GM12878 (cell line): ENCODE results near the gene ERI2. TPM values are rescaled to one million over a fixed set of nuclear protein-coding genes. Genes with fewer than 3 reads are reported as not detected.

Experiments used
- ATAC-seq: fragments of 200-7000 bp; cut with Tn5 transposase; 3 replicates; pipeline ENCODE4 v1.9.1; 2020; ENCODE audit warnings: mild to moderate bottlenecking, moderate library complexity
- Bru-seq: library from RNA; stranded (reverse); fragments of 400-500 nt; gene quantifications from one replicate; lab custom pipeline; 2021; lab: Mats Ljungman, UMichigan
- BruChase-seq, 2 experiments: library from RNA; stranded (reverse); fragments of 400-500 nt; gene quantifications; one replicate each; lab custom pipeline; 2021; lab: Mats Ljungman, UMichigan
- BruUV-seq: library from RNA; stranded (reverse); fragments of 400-500 nt; replicated peaks from 2 replicates; lab custom pipeline; 2021; lab: Mats Ljungman, UMichigan
- CTCF ChIA-PET: fragments of 300-600 bp; sonication (Branson Sonifier 250); formaldehyde crosslinking; extraction: SDS; loops from one replicate; lab custom pipeline; 2021; ENCODE audit warnings: inconsistent platforms; lab: Yijun Ruan, JAX
- POLR2A ChIA-PET: fragments of 350-600 bp; formaldehyde crosslinking; extraction: SDS; loops from one replicate; lab custom pipeline; 2021; ENCODE audit warnings: inconsistent platforms; lab: Charles Lee
- RAD21 ChIA-PET: fragments of 300-600 bp; sonication (Branson Sonifier 250); formaldehyde crosslinking; loops from one replicate; lab custom pipeline; 2023; ENCODE audit warnings: antibody characterized with exemption; ENCODE audit not compliant: unreplicated experiment; lab: Charles Lee
- SMC1A ChIA-PET: fragments of 300-600 bp; sonication (Branson Sonifier 250); formaldehyde crosslinking; loops from one replicate; lab custom pipeline; 2023; ENCODE audit not compliant: unreplicated experiment, uncharacterized antibody; lab: Charles Lee
- DNase-seq: peaks from one replicate; pipeline ENCODE4 v3.0.0-alpha.2; 2011; ENCODE audit warnings: low read depth, low spot score
- FAIRE-seq: peaks from 3 replicates; lab custom pipeline; 2011; peaks lifted over from hg19 to GRCh38; lab: Jason Lieb, UNC
- H2AFZ ChIP-seq: 2 replicates; pipeline ENCODE4 v1.6.0; 2011; ENCODE audit warnings: low read depth, low read length, control low read depth; ENCODE audit not compliant: control insufficient read depth
- H3K27ac ChIP-seq: 2 replicates; pipeline ENCODE4 v1.5.1; 2011; ENCODE audit warnings: control low read depth; ENCODE audit not compliant: control insufficient read depth, insufficient read depth
- H3K27me3 ChIP-seq, 2 experiments: replicated peaks in 1 of 2; 2 replicates each; pipeline versions ENCODE4 v1.6.0 to v1.6.1; 2011; ENCODE audit warnings: low read length in 1 of 2; ENCODE audit not compliant: control insufficient read depth in 2 of 2, insufficient read depth in 2 of 2
- H3K36me3 ChIP-seq, 2 experiments: 2 replicates each; pipeline ENCODE4 v1.5.1; 2011; ENCODE audit warnings: low read length in 1 of 2; ENCODE audit not compliant: control insufficient read depth in 2 of 2, insufficient read depth in 2 of 2
- H3K4me1 ChIP-seq: 2 replicates; pipeline ENCODE4 v1.6.1; 2011; ENCODE audit warnings: mild to moderate bottlenecking, low read length, moderate library complexity, mixed read lengths; ENCODE audit not compliant: control insufficient read depth, insufficient read depth
- H3K4me2 ChIP-seq: 2 replicates; pipeline ENCODE4 v1.6.0; 2011; ENCODE audit warnings: control low read depth; ENCODE audit not compliant: control insufficient read depth, insufficient read depth
- H3K4me3 ChIP-seq: fragments of 200-600 bp; sonication (generic); 2 replicates; pipeline ENCODE4 v1.5.1; 2016
- H3K79me2 ChIP-seq: 2 replicates; pipeline ENCODE4 v1.6.0; 2011; ENCODE audit warnings: low read length; ENCODE audit not compliant: control insufficient read depth, insufficient read depth
- H3K9ac ChIP-seq: 2 replicates; pipeline ENCODE4 v1.8.0; 2011; ENCODE audit warnings: low read length, control low read depth, mixed read lengths; ENCODE audit not compliant: control insufficient read depth, insufficient read depth
- H3K9me3 ChIP-seq: replicated peaks from 3 replicates; pipeline ENCODE4 v1.5.1; 2011; ENCODE audit warnings: mild to moderate bottlenecking, low read length; ENCODE audit not compliant: control insufficient read depth, insufficient read depth
- H4K20me1 ChIP-seq: 2 replicates; pipeline ENCODE4 v1.6.0; 2011; ENCODE audit not compliant: control insufficient read depth, insufficient read depth
- BRCA1 ChIP-seq: IDR thresholded peaks from 2 replicates; pipeline ENCODE4 v1.6.1; 2011; ENCODE audit warnings: low read depth, low read length, improper control_type of control experiment
- CHD4 ChIP-seq: fragments of 200-600 bp; sonication (generic); IDR thresholded peaks from 2 replicates; pipeline ENCODE4 v1.6.1; 2016; ENCODE audit warnings: mild to moderate bottlenecking
- FOS ChIP-seq: IDR thresholded peaks from 3 replicates; pipeline ENCODE4 v1.6.1; 2011; ENCODE audit warnings: borderline replicate concordance; ENCODE audit not compliant: insufficient read length; ENCODE audit errors: extremely low read depth
- WGBS: methylation state at CpG from one replicate; pipeline ENCODE4 v1.1.6; 2016; ENCODE audit warnings: low lambda C conversion rate; ENCODE audit not compliant: insufficient replicate concordance, insufficient coverage; ENCODE audit errors: missing lambda C conversion rate; 5-methylcytosine and 5-hydroxymethylcytosine counted together
- in situ Hi-C: fragments of 300-500 bp; cut with MboI; formaldehyde crosslinking; loops from 9 replicates; pipeline ENCODE4 v1.14.3; 2018; ENCODE audit warnings: mixed read lengths
- intact Hi-C: fragments of 100-400 bp; cut with micrococcal nuclease; formaldehyde crosslinking; loops from one replicate; pipeline ENCODE4 v1.14.2; 2022; ENCODE audit not compliant: unreplicated experiment
- long read RNA-seq, 2 experiments: library from polyadenylated mRNA; unstranded; transcript quantifications; one replicate each; pipeline ENCODE4 v2.0.0, GENCODE V29; 2019 to 2020
- polyA minus RNA-seq, 3 experiments: library from RNA; depleted of rRNA, polyadenylated mRNA; stranded (reverse); fragments of >200 nt; gene quantifications; 2 replicates each; pipeline ENCODE4 v1.2.3, GENCODE V29; 2011
- polyA plus RNA-seq, 11 experiments: library from polyadenylated mRNA; depleted of rRNA in 4 of 11; unstranded in 6 of 11; stranded (reverse) in 5 of 11; fragments of >200 nt; fragmentation: Nextera tagmentation in 4 of 11; fragmentation: Illumina TruSeq in 1 of 11; extraction: Ambion mirVana in 4 of 11; extraction: Trizol in 1 of 11; gene quantifications; 1 replicate in 1 of 11; 2 replicates in 10 of 11; pipeline versions ENCODE4 v1.2.1 to v1.2.3, GENCODE V29; 2011 to 2016; ENCODE audit warnings: inconsistent platforms in 2 of 11, missing spikeins in 2 of 11, low read depth in 1 of 11
- total RNA-seq, 4 experiments: library from RNA; depleted of rRNA in 3 of 4; stranded (reverse); fragments of >200 nt in 3 of 4; fragmentation: Illumina TruSeq in 1 of 4; extraction: Trizol in 1 of 4; gene quantifications; 2 replicates each; pipeline versions ENCODE4 v1.2.1 to v1.2.3, GENCODE V29; 2013 to 2021
- TF ChIP-seq, protein P1 (sequence below): IDR thresholded peaks from 2 replicates; pipeline ENCODE4 v1.6.1; 2012; ENCODE audit warnings: low read depth, low read length, improper control_type of control experiment
- TF ChIP-seq, protein P2 (sequence below): fragments of 450-650 bp; IDR thresholded peaks from 2 replicates; pipeline ENCODE4 v1.6.1; 2017; ENCODE audit warnings: mild to moderate bottlenecking
- TF ChIP-seq, protein P3 (sequence below): fragments of 450-650 bp; IDR thresholded peaks from 2 replicates; pipeline ENCODE4 v1.6.1; 2017; ENCODE audit warnings: borderline replicate concordance
- TF ChIP-seq, protein P4 (sequence below): fragments of 450-650 bp; IDR thresholded peaks from 2 replicates; pipeline ENCODE4 v1.6.1; 2016; ENCODE audit warnings: mild to moderate bottlenecking
- TF ChIP-seq, protein P5 (sequence below): IDR thresholded peaks from 2 replicates; pipeline ENCODE4 v1.6.1; 2011; ENCODE audit warnings: low read depth, mild to moderate bottlenecking, low read length, moderate library complexity, borderline replicate concordance; ENCODE audit errors: extremely low read depth

Gene ERI2, protein sequence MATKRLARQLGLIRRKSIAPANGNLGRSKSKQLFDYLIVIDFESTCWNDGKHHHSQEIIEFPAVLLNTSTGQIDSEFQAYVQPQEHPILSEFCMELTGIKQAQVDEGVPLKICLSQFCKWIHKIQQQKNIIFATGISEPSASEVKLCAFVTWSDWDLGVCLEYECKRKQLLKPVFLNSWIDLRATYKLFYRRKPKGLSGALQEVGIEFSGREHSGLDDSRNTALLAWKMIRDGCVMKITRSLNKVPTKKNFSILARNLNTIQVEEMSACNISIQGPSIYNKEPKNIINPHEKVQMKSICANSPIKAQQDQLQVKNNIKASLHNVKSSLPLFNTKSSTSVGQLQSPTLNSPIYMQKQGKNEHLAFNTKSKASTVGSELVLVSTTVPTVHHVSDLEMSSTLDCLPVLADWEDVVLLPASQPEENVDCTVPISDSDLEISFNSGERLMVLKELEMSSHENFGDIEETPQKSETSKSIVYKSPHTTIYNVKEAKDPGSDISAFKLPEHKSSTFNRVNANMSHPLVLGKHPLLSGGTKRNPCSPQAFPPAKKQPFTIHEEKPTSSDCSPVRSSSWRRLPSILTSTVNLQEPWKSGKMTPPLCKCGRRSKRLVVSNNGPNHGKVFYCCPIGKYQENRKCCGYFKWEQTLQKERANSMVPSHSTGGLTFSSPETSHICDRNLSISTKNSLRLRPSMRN
- 47.9 and 50.3 TPM in 2 replicates for total RNA-seq (2013; cell fraction: nucleolus; rRNA removed)
- total RNA-seq (2014; rRNA removed) (20.3 and 24.4 TPM in 2 replicates), total RNA-seq (2014; rRNA removed; fragmentation: Illumina TruSeq; extraction: Trizol) (19.9 and 24.4 TPM in 2 replicates), total RNA-seq (2021) (17.4 and 18.5 TPM in 2 replicates), polyA plus RNA-seq (2011; rRNA removed) (29.9 and 40.7 TPM in 2 replicates), polyA plus RNA-seq (2014; fragmentation: Illumina TruSeq; extraction: Trizol) (17.5 and 21.2 TPM in 2 replicates), polyA plus RNA-seq (2014; fragmentation: Nextera tagmentation; extraction: Ambion mirVana) (1 to 10 TPM; 7.7 to 7.8 TPM), polyA plus RNA-seq (2014; rRNA removed) (12.0 and 16.1 TPM in 2 replicates), polyA plus RNA-seq (2016; fragmentation: Nextera tagmentation; extraction: Ambion mirVana) (10 to 100 TPM; 34.4 to 35.5 TPM), polyA minus RNA-seq (2011; rRNA and poly(A)+ RNA removed) (9.1 and 13.6 TPM in 2 replicates), Bru-seq, nascent RNA (percentile 48 among the genes with signal in this experiment), BruChase-seq, experiment 1, labeled RNA remaining after a 6-hour chase (percentile 51 among the genes with signal in this experiment), BruChase-seq, experiment 2, labeled RNA remaining after a 2-hour chase (percentile 55 among the genes with signal in this experiment)
- 4.0 TPM for polyA plus RNA-seq (2011; ENCODE audit: low read depth)
- polyA plus RNA-seq (2011; cell fraction: cytosol; rRNA removed) = 8.5 and 8.8 TPM in 2 replicates
- 36.5 and 55.4 TPM in 2 replicates for polyA plus RNA-seq (2011; cell fraction: nucleus; rRNA removed)
- 5.6 and 9.0 TPM in 2 replicates for polyA plus RNA-seq (2012)
- 4.4 and 6.2 TPM in 2 replicates for polyA minus RNA-seq (2011; cell fraction: cytosol; rRNA and poly(A)+ RNA removed)
- polyA minus RNA-seq (2011; cell fraction: nucleus; rRNA and poly(A)+ RNA removed) = 16.3 and 24.5 TPM in 2 replicates
- long read RNA-seq, experiment 1, partial matches to known transcripts = 3 of 12 reads
- long read RNA-seq, experiment 1, other reads (novel, unspliced or antisense) = 3 of 12 reads
- long read RNA-seq, experiment 2, transcript ERI2-215 (9 exons, 2,646 nt) = major isoform, 29 of 82 reads
- long read RNA-seq, experiment 2, partial matches to known transcripts = 11 of 82 reads
- long read RNA-seq, experiment 2, other reads (novel, unspliced or antisense) = 32 of 82 reads

DNA sequence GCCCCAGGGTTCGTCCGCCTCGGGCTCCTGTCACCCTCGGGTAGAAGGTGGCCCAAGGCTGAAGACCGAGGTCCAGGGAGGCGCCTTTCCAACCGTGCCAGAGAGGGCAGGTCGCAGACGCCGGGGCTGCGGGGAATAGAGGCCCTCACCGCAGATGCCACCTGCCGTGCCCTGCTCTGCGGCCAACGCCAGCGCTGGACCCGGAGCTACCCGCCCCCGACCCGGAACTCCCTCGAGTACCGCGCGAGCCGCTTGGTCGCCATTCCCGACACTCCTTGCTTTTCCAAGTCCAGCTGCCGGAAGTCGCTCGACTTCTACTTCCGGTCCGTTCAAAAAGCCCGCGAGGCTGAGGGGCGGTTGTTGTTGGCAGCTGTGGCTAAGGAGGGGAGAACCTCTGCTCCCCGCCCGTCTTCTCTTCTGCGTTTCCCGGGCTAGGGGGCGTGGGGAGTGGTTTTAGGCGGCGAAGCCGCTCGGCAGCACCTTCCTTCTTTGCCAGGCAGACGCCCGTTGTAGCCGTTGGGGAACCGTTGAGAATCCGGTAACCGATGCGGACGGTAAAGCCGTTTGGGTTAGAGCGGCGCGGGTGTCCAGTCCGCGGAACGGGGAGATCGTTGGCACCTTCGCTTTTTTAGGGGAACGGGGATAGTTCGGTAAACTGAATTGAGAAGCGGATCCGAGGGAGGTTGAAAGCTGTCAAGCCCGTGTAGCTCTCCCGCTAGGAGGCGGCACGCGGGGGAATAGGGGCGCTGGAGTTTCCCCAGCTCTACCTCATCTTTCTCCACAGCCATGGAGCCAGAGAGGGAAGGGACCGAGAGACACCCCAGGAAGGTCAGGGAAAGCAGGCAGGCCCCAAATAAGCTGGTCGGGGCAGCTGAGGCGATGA, at the start of gene ERI2, which contains the start of gene REXO5:
Gene ERI2, minus strand, starts transcription at position 305 of the 883 bp plus-strand sequence. Its CDS starts 42 bp downstream, at position 263.
Gene REXO5, plus strand, starts transcription at position 360 of the 883 bp plus-strand sequence. Its CDS starts 427 bp downstream, at position 787.
- Histone ChIP-seq H3K27ac (peak within 1 kb of the TSS; percentile 94), H4K20me1 (no peaks in the 10 kb centered on the region), H3K4me2 (peak within 1 kb of the TSS; percentile 85), H3K4me1 (peaks cover 7% of the 10 kb centered on the region), H3K9me3 (no peaks in the 10 kb centered on the region), H2AFZ (peak within 1 kb of the TSS; percentile 95), H3K9ac (peak within 1 kb of the TSS; percentile 99), H3K79me2 (peaks cover 17% of the 10 kb centered on the region), H3K27me3 (no peaks in the 10 kb centered on the region), H3K36me3 (no peaks in the 10 kb centered on the region), H3K4me3 (peak within 1 kb of the TSS; percentile 88)
- RAD21 ChIA-PET = interaction anchor here (0.7 to 1.8 kb wide), 6 partner anchors 37 to 785 kb away, joined by 3 to 11 read pairs (median 4); partner anchors contain the start of genes DCUN1D3 and LYRM1
- under 1% methylated on average over 74 of the region's 74 CpGs for WGBS
- in situ Hi-C loops (no loop called here), intact Hi-C loops (loop anchor here (2.0 to 5.0 kb wide), 3 partner anchors 41 to 94 kb away; partner anchors contain the start of genes DCUN1D3, LYRM1 and THUMPD1)
- POLR2A ChIA-PET = interaction anchor here (1.0 to 1.7 kb wide), 4 partner anchors 10 to 137 kb away, joined by 3 to 6 read pairs (median 4); no protein-coding TSS in a partner anchor
- CTCF ChIA-PET = interaction anchor here (0.6 to 1.7 kb wide), 14 partner anchors 9 to 277 kb away, joined by 3 to 13 read pairs (median 4); partner anchors contain the start of genes DCUN1D3 and LYRM1
- SMC1A ChIA-PET = interaction anchor here (0.7 to 1.6 kb wide), 9 partner anchors 10 to 278 kb away, joined by 3 to 7 read pairs (median 3); partner anchors contain the start of gene THUMPD1
- ATAC-seq (peak; percentile 92), DNase-seq (peak; percentile 59), FAIRE-seq (peak; percentile 84)
- BruUV-seq = TSS peak; percentile 96
- TF ChIP-seq, protein P1, sequence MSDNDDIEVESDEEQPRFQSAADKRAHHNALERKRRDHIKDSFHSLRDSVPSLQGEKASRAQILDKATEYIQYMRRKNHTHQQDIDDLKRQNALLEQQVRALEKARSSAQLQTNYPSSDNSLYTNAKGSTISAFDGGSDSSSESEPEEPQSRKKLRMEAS = peak; percentile 31
- TF ChIP-seq, protein P2, sequence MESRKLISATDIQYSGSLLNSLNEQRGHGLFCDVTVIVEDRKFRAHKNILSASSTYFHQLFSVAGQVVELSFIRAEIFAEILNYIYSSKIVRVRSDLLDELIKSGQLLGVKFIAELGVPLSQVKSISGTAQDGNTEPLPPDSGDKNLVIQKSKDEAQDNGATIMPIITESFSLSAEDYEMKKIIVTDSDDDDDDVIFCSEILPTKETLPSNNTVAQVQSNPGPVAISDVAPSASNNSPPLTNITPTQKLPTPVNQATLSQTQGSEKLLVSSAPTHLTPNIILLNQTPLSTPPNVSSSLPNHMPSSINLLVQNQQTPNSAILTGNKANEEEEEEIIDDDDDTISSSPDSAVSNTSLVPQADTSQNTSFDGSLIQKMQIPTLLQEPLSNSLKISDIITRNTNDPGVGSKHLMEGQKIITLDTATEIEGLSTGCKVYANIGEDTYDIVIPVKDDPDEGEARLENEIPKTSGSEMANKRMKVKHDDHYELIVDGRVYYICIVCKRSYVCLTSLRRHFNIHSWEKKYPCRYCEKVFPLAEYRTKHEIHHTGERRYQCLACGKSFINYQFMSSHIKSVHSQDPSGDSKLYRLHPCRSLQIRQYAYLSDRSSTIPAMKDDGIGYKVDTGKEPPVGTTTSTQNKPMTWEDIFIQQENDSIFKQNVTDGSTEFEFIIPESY = no peak
- no peak for TF ChIP-seq CHD4
- TF ChIP-seq, protein P3, sequence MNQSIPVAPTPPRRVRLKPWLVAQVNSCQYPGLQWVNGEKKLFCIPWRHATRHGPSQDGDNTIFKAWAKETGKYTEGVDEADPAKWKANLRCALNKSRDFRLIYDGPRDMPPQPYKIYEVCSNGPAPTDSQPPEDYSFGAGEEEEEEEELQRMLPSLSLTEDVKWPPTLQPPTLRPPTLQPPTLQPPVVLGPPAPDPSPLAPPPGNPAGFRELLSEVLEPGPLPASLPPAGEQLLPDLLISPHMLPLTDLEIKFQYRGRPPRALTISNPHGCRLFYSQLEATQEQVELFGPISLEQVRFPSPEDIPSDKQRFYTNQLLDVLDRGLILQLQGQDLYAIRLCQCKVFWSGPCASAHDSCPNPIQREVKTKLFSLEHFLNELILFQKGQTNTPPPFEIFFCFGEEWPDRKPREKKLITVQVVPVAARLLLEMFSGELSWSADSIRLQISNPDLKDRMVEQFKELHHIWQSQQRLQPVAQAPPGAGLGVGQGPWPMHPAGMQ = no peak
- TF ChIP-seq BRCA1 = no peak
- TF ChIP-seq FOS = no peak
- TF ChIP-seq, protein P4, sequence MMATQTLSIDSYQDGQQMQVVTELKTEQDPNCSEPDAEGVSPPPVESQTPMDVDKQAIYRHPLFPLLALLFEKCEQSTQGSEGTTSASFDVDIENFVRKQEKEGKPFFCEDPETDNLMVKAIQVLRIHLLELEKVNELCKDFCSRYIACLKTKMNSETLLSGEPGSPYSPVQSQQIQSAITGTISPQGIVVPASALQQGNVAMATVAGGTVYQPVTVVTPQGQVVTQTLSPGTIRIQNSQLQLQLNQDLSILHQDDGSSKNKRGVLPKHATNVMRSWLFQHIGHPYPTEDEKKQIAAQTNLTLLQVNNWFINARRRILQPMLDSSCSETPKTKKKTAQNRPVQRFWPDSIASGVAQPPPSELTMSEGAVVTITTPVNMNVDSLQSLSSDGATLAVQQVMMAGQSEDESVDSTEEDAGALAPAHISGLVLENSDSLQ = peak; percentile 72
- TF ChIP-seq, protein P5, sequence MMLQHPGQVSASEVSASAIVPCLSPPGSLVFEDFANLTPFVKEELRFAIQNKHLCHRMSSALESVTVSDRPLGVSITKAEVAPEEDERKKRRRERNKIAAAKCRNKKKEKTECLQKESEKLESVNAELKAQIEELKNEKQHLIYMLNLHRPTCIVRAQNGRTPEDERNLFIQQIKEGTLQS = no peak
